OCI-LY3 (cell line): ENCODE results near the gene DIAPH2.

Source experiments
- EZH2phosphoT487 ChIP-seq: fragments of 200-600 bp; shearing (Covaris generic); IDR thresholded peaks from 2 replicates; pipeline ENCODE4 v1.6.1; 2018; ENCODE audit warnings: antibody characterized with exemption, mixed run types, low read depth
- TF ChIP-seq, protein P1 (sequence below): fragments of 200-600, 300-600 bp; sonication (generic); IDR thresholded peaks from 2 replicates; pipeline ENCODE4 v1.5.1; 2014; ENCODE audit warnings: antibody characterized with exemption, low read length, low read depth

DNA sequence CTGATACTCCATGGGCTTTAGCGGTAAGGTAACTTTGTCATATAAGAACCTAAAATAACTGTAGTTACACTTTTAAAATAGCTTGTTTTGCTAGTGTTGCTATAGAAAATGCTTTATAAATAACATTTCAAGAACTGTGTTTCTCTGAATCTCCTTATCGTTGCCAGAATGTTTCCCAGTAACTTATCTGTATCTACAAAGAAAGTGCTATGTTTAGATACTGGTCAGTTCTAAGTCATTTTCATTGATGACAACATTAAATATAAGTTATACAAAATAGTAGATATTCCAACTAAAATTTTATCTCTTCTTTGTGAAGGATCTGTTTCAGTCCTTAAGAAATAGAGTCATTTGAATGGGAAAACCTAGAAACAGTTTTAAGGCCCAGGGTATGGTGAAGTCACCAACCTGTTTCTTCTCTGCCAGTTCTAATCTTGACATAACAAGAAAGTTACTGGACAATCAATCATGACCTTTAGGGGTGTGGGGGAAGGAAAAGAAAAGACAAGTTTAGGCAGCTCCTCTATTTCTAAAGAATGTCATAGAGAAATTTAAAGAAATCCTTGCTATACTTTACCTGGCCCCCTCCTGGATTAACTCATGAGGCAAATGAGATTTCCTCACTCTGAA, 625.0 kb downstream of the DIAPH2 start:
- TF ChIP-seq, protein P1, sequence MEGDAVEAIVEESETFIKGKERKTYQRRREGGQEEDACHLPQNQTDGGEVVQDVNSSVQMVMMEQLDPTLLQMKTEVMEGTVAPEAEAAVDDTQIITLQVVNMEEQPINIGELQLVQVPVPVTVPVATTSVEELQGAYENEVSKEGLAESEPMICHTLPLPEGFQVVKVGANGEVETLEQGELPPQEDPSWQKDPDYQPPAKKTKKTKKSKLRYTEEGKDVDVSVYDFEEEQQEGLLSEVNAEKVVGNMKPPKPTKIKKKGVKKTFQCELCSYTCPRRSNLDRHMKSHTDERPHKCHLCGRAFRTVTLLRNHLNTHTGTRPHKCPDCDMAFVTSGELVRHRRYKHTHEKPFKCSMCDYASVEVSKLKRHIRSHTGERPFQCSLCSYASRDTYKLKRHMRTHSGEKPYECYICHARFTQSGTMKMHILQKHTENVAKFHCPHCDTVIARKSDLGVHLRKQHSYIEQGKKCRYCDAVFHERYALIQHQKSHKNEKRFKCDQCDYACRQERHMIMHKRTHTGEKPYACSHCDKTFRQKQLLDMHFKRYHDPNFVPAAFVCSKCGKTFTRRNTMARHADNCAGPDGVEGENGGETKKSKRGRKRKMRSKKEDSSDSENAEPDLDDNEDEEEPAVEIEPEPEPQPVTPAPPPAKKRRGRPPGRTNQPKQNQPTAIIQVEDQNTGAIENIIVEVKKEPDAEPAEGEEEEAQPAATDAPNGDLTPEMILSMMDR, result no peak
- no peak for TF ChIP-seq EZH2phosphoT487
